GM21447 (cell line): ENCODE data around the gene IFI30.
"Not testable (repeated sequence)": the region's sequence is repeated elsewhere in the genome, so short reads cannot be mapped to it uniquely, and the experiment has no call there.

Experiments
- ATAC-seq: cut with Tn5 transposase; IDR thresholded peaks from one replicate; pipeline ENCODE4 v1.9.1; 2021; ENCODE audit not compliant: unreplicated experiment

Gene IFI30

DNA sequence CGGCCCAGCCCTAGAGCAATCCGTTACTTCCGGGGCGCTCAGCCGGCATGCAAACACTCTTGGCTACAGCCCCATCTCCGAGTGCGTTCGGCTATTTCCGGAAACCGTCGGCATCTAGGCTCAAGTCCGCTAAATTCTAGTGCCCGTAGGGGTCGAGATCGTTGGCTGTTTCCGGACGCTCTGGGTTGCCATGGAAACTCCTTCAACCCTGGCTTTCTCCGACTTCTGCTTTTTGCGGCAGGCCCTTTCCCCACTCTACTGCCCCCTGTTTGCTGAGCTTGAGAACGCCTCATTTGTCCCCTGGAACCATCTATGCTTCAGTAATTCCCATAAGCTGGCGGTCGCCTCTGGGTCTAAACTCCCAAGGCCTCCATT lies 21.2 kb upstream of the IFI30 start:
- ATAC-seq = peak; percentile 63

DNA sequence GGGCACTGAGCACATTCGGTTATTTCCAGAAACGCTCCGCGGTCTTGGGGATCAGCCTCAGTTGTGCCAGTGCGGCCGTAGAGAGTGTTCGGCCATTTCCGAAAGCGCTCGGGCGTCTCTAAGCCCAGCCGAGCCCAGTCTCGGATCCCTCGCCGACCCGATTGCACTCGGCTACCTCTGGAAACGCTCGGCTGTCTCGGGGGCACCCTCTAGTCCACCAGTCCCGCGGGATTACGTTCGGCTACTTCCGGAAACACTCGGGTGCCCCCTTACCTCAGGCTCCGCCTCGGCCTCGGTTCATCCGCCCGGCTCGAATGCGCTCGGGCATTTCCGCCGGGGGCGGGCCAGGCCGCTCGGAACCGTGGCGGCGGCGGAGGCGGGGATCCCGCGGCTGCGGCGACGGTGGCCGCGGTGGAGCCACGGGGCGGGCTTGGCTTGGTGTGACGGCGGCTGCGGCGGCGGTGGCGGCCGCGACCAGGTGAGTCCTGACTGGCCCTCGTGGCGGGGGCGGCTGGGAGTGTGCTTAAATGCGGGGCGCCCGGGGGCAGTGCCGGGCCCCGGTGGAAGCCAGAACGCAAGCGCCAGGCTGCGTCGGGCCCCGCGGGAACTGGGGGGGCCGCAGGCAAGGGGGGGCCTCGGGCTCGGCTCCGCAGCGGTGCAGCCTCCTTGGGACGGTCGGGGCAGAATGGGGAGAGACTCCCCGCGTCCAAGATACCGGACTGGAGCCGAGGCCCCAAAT lies 20.6 kb upstream of the IFI30 start, which contains the start of gene PIK3R2:
Gene PIK3R2 (plus strand): TSS at position 347 of the 739 bp plus-strand sequence. CDS start 2,717 bp downstream, outside the sequence.
- ATAC-seq = peak; percentile 70

DNA sequence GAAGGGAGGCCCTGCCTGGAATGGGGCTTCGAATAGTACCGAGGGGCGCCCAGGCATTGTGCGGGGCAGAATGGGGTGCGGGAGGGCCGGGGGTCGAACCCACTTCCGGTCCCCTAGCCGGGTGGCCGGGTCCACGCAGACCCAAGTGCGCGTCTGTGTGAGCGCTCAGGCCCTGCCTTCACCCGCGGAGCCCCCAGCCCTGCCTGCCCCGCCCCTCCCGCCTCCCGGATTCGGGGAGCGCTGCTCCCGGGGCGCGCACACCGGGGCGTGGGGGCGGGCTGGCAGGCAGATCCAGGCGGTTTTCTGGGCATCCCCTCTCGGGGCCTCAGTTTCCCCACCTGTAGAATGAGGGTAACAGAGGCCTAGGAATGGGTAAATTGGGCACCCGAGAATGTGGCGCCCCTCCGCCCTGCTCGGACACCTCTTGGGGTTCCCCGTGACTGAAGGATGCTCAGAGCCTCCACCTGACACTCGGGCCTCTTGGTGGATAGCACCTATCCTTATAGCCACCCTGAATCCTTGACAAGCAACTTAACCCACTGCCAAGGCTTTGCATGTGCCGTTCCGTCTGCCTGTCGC lies 20.0 kb upstream of the IFI30 start:
- ATAC-seq = no peak

DNA sequence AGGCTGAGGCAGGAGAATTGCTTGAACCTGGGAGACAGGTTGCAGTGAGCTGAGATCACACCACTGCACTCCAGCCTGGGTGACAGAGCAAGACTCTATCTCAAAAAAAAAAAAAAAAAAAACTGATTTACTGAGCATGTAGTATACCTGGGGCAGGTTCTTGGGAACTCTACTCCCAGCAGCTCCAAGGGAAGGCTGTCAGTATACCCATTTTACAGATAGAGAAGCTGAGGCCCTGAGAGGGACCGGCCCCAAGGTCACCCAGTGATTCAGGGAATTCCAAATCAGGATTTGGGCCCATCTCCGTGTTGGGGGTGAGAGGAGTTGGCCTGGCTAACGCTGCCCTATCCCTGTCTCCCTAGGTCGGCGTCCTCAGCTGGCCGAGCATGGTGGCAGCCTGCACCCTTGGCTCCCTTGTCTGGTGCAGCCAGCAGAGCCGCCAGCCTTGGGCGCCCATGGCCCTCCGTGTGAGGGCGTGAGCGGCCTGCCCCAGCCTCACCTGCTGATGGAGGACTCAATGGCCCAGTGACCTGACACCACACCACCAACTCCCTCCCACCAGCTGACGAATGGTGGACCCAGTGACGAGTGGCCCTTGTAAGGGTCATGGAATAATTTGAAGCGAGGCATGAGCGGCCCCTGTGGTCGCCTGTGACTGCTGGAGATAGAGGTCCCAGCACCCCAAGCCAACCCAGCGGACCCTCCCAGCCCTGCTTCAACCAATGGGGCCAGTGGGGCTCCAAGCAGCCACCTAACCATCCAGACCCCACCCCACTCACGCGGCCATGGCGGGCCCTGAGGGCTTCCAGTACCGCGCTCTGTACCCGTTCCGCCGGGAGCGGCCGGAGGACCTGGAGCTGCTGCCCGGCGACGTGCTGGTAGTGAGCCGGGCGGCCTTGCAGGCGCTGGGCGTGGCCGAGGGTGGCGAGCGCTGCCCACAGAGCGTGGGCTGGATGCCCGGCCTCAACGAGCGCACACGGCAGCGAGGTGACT lies 18.2 kb upstream of the IFI30 start:
- ATAC-seq = no peak

DNA sequence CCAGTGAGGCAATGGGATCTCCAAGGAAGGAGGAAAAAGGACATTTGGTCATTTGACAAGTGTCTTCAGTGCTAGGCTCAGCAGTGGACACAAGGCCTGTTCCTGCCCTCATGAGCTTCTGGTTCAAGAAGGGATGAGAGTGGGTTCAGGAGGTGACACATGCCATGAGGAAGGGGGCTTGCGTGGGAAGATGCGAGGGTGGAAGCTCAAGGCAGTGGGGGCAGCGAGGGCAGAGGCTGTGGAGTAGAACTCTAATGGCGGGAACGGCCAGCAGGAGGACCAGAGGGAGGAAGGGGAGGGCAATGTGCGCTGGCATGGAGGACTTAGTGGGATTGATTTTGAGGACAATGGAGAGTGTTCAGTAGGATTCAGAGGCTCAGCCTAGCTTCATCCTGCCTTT lies 17.3 kb upstream of the IFI30 start:
- no peak for ATAC-seq

DNA sequence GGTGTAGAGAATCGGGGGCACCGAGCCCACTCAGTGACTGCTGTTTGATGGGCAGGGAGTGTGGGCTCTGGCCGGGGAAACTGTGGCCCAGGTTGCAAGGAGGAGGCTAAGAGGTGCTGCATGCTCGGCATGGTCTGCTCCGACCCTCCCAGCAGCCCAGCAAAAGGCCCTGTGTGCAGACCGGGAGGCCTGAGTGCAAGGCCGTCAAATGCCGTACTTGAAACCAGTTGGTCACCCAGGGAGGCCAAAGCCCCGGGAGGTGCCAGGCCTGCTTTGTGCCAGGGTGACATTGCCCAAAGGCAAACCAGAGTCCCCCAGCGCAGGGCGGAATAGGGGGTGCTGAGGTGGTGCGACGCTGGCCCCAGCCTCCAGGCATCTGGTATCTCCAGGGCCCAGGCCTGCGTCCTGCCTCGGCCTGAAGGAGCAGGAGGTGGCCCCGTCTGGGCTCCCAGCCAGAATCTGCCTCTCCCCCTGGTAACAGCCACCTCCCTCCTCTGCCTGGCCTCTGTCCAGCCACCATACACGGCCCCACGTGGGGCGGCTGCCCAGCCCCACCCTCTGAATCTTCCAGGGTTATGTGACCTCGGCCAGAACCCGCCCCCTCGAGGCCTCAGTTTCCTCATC lies 16.7 kb upstream of the IFI30 start:
- no peak for ATAC-seq

DNA sequence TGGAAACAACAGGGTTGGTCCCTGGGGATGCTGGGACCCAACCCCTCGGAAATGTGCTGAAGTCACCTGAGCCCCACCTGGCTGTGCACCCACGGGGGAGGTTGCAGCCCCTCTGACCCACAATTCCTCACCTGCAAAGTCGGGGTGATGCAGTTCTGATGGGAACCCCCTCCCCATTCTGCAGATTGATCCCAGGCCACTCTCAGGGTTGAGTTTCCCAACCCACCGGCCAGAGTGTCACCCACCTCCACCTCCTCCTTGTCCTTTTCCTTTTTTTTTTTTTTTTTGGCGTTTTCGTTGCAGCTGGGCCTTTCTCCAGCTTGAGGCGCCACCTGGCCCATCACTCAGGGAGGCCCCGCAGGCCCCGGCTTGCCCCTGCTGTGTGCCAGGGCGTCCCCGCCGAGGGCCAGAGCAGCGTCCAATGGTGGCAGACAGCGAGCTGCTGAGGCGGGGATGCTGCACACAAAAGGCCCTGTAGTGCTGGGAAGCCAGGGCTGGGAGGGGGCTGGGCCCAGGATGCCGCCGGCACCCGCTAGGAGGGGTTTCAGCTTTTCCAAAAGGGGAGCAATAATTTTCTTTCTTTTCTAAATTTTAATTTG lies 16.0 kb upstream of the IFI30 start:
- no peak for ATAC-seq

DNA sequence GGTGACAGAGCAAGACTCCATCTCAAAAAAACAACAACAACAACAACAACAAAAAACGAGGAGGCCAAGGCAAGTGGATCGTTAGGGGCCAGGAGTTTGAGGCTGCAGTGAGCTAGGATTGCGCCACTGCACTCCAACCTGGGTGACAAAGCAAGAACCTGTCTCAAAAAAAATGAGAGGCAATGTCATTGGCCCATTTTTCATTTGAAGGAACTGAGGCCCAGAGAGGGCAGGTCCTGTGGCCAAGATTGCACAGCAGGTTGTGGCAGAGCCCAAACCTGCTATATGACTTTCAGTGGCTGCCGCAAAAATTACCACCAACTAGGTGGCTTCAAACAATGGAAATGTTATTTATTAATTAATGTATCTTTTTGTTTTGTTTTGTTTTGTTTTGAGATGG lies 15.1 kb upstream of the IFI30 start:
- ATAC-seq = no peak

DNA sequence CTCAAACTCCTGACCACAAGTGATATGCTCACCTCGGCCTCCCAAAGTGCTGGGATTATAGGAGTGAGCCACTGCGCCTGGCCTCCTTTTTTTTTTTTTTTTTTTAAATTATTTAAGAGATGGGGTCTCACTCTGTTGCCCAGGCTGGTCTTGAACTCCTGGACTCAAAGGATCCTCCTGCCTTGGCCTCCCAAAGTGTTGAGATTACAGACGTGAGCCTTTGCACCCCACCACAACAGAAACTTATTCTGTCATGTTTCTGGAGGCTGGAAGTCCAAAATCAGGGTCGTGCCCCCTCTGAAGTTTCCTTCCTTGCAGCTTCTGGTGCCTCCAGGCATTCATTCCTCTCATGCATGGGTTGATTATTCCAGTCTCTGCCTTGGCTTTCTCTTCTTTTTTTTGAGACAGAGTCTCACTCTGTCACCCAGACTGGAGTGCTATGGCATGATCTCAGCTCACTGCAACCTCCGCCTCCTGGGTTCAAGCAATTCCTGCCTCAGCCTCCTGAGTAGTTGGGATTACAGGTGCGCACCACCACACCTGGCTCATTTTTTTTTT lies 14.5 kb upstream of the IFI30 start:
- ATAC-seq = not testable (repeated sequence)

DNA sequence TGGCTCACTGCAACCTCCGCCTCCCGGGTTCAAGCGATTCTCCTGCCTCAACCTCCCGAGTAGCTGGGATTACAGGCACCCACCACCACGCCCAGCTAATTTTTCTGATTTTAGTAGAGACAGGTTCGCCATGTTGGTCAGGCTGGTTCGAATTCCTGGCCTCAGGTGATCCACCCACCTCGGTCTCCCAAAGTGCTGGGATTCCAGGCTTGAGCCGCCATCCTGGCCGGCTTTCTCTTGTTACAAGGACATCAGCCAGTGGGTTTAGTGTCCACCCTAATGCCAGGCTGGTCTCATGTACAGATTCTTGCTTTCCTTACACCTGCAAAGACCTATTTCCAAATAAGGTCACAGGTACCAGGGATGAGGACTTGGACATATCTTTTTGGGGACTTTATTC lies 13.8 kb upstream of the IFI30 start:
- ATAC-seq = no peak

DNA sequence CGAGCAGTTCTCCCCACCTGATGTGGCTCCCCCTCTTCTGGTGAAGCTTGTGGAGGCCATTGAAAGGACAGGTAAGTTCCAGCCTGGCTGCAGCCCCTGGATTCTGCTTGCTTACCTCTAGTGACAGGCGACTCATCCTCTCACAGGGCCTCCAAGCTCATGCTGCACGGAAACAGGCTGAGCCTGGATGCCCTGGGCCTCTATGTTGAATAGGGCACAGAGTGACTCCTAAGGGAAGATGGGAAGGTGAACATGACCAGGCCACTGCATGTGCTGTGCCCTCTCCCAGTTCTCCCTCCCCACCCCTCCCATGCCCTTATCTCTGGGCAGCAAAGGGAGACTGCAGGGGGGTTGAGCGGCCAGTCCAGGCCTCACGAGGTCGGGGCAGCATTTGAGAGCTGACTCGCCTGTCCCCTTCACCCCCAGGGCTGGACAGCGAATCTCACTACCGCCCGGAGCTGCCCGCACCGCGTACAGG lies 13.1 kb upstream of the IFI30 start:
- ATAC-seq = no peak

DNA sequence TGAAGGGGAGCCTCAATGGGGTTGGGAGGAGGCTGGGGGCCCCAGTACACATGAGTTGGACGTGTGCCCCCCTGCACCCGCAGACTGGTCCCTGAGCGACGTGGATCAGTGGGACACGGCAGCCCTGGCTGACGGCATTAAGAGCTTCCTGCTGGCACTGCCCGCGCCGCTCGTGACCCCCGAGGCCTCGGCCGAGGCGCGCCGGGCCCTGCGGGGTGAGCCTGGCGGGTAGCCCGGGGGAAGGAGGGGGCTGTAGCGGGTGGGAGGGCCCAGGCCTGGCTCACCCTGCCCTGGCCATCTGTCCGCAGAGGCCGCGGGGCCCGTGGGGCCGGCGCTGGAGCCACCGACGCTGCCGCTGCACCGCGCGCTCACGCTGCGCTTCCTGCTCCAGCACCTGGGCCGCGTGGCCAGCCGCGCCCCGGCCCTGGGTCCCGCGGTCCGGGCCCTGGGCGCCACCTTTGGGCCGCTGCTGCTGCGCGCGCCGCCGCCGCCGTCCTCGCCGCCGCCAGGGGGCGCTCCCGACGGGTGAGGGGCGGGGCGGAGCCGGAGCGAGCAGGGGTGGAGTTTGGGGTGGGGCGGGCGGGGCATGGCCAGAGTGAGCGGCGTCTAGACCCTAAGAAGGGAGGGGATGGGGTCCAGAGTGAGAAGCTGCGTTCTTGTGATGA lies 12.5 kb upstream of the IFI30 start:
- ATAC-seq = peak; percentile 61

DNA sequence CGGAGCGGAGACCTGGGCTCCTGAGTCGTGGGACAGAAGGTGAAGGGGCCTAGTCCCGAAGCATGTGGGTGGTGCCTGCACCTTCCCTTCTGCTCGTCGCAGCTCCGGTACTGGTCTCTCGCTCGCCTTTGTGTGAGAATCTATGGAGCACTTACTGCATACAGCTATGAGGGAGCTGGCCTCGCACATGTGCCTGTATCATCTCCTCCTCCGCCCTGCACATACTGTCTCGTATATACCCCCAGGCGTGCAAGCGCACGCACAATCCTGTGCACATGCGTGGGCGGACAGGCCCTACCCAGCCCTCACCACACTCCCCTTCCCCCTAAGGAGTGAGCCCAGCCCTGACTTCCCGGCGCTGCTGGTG lies 12.0 kb upstream of the IFI30 start:
- no peak for ATAC-seq

DNA sequence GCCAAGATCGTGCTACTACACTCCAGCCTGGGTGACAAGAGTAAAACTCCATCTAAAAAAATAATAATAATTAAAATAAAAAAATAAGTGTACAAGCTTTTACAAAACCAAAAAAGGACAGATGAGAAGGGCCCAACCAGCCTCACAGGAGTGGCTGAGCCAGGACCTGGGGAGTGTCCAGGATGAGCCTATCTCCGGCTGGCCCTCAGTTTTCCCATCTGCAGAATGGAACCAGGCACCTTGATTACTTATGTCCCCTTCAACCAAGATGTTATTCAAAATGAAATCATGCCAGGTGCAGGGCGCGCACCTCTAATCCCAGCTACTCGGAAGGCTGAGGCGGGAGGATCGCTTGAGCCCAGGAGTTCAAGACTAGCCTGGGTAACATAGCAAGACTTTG lies 9.5 kb upstream of the IFI30 start:
- ATAC-seq = no peak

DNA sequence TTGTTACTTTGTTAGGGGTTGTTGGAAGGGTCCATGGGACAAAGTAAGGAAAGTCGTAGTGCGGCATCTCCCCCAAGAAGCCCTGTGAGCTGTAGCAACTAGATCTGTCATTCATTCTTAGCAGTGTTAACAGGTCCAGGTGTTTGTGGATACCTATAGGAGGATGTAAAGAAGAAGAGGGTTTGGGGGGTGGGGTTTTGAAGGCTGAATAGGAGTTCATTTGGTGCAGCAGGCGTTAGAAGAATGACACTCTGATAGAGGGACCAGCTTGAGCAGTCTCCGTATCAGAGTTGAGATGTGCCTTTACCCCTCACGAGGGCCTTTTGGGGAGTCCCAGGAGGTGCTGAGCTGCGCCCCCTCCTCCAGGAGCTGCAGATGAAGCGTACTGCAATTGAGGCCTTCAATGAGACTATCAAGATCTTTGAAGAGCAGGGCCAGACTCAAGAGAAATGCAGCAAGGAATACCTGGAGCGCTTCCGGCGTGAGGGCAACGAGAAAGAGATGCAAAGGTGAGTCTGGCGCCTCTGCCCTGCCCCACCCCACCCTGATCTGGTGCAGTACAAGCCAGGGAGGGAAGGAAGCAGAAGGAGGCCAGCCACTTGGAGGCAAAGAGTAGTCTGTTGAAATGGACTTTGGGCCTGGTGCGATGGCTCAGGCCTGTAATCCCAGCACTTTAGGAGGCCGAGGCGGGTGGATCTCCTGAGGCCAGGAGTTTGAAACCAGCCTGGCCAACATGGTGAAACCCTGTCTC lies 7.6 kb upstream of the IFI30 start:
- no peak for ATAC-seq

DNA sequence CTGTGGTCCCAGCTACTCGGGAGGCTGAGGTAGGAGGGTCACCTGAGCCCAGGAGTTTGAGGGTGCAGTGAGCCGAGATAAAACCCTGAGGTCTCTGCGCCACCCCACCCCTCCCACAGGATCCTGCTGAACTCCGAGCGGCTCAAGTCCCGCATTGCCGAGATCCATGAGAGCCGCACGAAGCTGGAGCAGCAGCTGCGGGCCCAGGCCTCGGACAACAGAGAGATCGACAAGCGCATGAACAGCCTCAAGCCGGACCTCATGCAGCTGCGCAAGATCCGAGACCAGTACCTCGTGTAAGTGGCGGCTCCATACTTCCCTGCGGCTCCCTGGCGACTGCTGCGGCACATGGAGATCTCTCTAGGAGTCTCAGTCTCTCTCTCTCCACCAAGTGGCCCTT lies 6.6 kb upstream of the IFI30 start:
- ATAC-seq = no peak

DNA sequence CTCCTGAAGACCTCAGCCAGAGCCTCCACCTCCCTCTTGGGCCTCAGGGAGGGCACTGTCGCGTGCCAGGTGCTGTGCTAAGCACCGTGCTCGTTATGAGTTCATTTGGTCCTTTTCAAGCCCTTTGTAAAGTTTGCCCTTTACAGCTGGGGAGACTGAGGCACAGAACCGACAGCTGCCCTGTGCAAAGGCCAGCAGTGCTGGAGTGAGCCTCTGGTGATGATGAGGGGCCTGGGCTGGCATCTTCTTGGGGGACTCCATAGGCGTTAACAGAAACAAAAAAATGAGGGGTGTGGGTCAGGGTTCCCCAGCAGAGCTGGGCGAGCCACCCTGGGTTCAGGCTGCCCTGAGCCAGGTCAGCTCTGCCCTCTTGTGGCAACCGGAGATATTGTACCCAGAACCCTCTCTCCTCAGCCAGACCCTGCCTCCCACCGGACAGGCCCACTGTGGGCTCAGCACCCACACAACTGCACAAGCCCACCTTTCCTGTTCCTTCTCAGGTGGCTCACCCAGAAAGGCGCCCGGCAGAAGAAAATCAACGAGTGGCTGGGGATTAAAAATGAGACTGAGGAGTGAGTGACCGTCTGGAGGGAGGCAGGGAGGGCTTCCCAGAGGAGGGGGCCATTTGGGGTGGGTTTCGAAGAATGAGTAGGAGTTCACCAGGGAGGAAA lies 5.5 kb upstream of the IFI30 start:
- no peak for ATAC-seq

DNA sequence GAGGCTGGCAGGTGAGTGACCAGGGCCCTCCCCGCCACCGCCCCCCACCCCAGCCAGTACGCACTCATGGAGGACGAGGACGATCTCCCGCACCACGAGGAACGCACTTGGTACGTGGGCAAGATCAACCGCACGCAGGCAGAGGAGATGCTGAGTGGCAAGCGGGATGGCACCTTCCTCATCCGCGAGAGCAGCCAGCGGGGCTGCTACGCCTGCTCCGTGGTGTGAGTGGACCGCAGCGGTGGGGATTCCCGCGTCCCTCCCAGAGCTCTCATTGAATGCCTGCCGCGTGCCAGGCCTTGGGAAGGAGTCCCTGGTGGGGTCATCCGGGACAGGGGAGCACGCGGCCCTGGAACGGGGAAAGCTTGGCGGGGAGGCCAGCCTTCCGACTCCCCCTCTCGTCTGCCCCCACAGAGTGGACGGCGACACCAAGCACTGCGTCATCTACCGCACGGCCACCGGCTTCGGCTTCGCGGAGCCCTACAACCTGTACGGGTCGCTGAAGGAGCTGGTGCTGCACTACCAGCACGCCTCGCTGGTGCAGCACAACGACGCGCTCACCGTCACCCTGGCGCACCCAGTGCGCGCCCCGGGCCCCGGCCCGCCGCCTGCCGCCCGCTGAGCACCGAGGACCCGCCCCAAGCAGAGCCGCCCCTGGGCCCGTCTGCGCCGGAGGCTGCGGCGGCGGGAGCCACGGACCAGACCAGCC lies 4.8 kb upstream of the IFI30 start:
- ATAC-seq = no peak
